ENCODE results near the gene MRPL12.
"Not testable (repeated sequence)": the region's sequence is repeated elsewhere in the genome, so short reads cannot be mapped to it uniquely, and the experiment has no call there.

MRPL12 gene

GRCh38 chr17:81702934-81703746, at the start of gene MRPL12:
MRPL12 (plus strand) TSS chr17:81703367; CDS start chr17:81703502, 135 bp downstream.
- in situ Hi-C loops (cut with HindIII; ENCODE audit: low pct_ligation_motif_present, low pct_unique_long_range_greater_than_20kb, low sequenced_read_pairs): no loop called here
- DNase-seq: peak; percentile 94

- DNase-seq: no peak
- in situ Hi-C loops (cut with HindIII; ENCODE audit: low pct_ligation_motif_present, low pct_unique_long_range_greater_than_20kb, low sequenced_read_pairs): no loop called here
Measured at GRCh38 chr17:81655378-81656117, 47.6 kb upstream of the MRPL12 start.

- in situ Hi-C loops (cut with HindIII; ENCODE audit: low pct_ligation_motif_present, low pct_unique_long_range_greater_than_20kb, low sequenced_read_pairs): no loop called here
- no peak for DNase-seq
Measured at GRCh38 chr17:81656118-81656743, 46.9 kb upstream of the MRPL12 start, which contains the start of gene PDE6G. PDE6G (minus strand) TSS chr17:81656542; CDS start chr17:81653305, 3,237 bp downstream.

GRCh38 chr17:81656835-81657234, 46.3 kb upstream of the MRPL12 start:
- in situ Hi-C loops (cut with HindIII; ENCODE audit: low pct_ligation_motif_present, low pct_unique_long_range_greater_than_20kb, low sequenced_read_pairs): no loop called here
- no peak for DNase-seq

- in situ Hi-C loops (cut with HindIII; ENCODE audit: low pct_ligation_motif_present, low pct_unique_long_range_greater_than_20kb, low sequenced_read_pairs): no loop called here
- no peak for DNase-seq
Measured at GRCh38 chr17:81659038-81659437, 44.1 kb upstream of the MRPL12 start.

GRCh38 chr17:81660441-81660840, 42.7 kb upstream of the MRPL12 start:
- in situ Hi-C loops (cut with HindIII; ENCODE audit: low pct_ligation_motif_present, low pct_unique_long_range_greater_than_20kb, low sequenced_read_pairs): no loop called here
- no peak for DNase-seq

GRCh38 chr17:81662002-81662401, 41.2 kb upstream of the MRPL12 start:
- in situ Hi-C loops (cut with HindIII; ENCODE audit: low pct_ligation_motif_present, low pct_unique_long_range_greater_than_20kb, low sequenced_read_pairs): no loop called here
- DNase-seq: no peak

GRCh38 chr17:81664051-81664470, 39.1 kb upstream of the MRPL12 start:
- DNase-seq: no peak
- in situ Hi-C loops (cut with HindIII; ENCODE audit: low pct_ligation_motif_present, low pct_unique_long_range_greater_than_20kb, low sequenced_read_pairs): no loop called here

- in situ Hi-C loops (cut with HindIII; ENCODE audit: low pct_ligation_motif_present, low pct_unique_long_range_greater_than_20kb, low sequenced_read_pairs): no loop called here
- peak; percentile 29 for DNase-seq
Measured at GRCh38 chr17:81665205-81666091, 37.7 kb upstream of the MRPL12 start.

- DNase-seq: peak; percentile 34
- in situ Hi-C loops (cut with HindIII; ENCODE audit: low pct_ligation_motif_present, low pct_unique_long_range_greater_than_20kb, low sequenced_read_pairs): no loop called here
Measured at GRCh38 chr17:81666092-81666341, 37.1 kb upstream of the MRPL12 start.

- peak; percentile 98 for DNase-seq
- in situ Hi-C loops (cut with HindIII; ENCODE audit: low pct_ligation_motif_present, low pct_unique_long_range_greater_than_20kb, low sequenced_read_pairs): no loop called here
Measured at GRCh38 chr17:81666342-81667191, 36.6 kb upstream of the MRPL12 start, which contains the start of the genes CCDC137 and OXLD1. CCDC137 (plus strand) TSS chr17:81666737; CDS start chr17:81666767, 30 bp downstream. OXLD1 (minus strand) TSS chr17:81666605; CDS start chr17:81666577, 28 bp downstream.

GRCh38 chr17:81667754-81668153, 35.4 kb upstream of the MRPL12 start:
- DNase-seq: no peak
- in situ Hi-C loops (cut with HindIII; ENCODE audit: low pct_ligation_motif_present, low pct_unique_long_range_greater_than_20kb, low sequenced_read_pairs): no loop called here

- DNase-seq: no peak
- in situ Hi-C loops (cut with HindIII; ENCODE audit: low pct_ligation_motif_present, low pct_unique_long_range_greater_than_20kb, low sequenced_read_pairs): no loop called here
Measured at GRCh38 chr17:81672504-81672903, 30.7 kb upstream of the MRPL12 start.

- DNase-seq: no peak
- in situ Hi-C loops (cut with HindIII; ENCODE audit: low pct_ligation_motif_present, low pct_unique_long_range_greater_than_20kb, low sequenced_read_pairs): no loop called here
Measured at GRCh38 chr17:81672954-81673353, 30.2 kb upstream of the MRPL12 start.

- DNase-seq: no peak
- in situ Hi-C loops (cut with HindIII; ENCODE audit: low pct_ligation_motif_present, low pct_unique_long_range_greater_than_20kb, low sequenced_read_pairs): no loop called here
Measured at GRCh38 chr17:81673561-81674258, 29.5 kb upstream of the MRPL12 start.

- peak; percentile 48 for DNase-seq
Measured at GRCh38 chr17:81675515-81676221, 27.5 kb upstream of the MRPL12 start.

More at GRCh38 chr17:81675515-81676221, 27.5 kb upstream of the MRPL12 start:
- in situ Hi-C loops (cut with HindIII; ENCODE audit: low pct_ligation_motif_present, low pct_unique_long_range_greater_than_20kb, low sequenced_read_pairs): not testable (repeated sequence)

Data from ACHN (cell line).